WTC11 (cell line): ENCODE results near the gene ZFAND3.

ENCODE experiments used
- ATF2 ChIP-seq: sonication (generic); formaldehyde crosslinking; IDR thresholded peaks from 2 replicates; pipeline ENCODE4 v1.8.1; 2022; ENCODE audit warnings: low read depth, missing genetic modification reagents, borderline replicate concordance
- ELF4 ChIP-seq: sonication (generic); formaldehyde crosslinking; IDR thresholded peaks from 2 replicates; pipeline ENCODE4 v1.8.1; 2022; ENCODE audit warnings: low read depth, mild to moderate bottlenecking, moderate library complexity, missing genetic modification reagents
- NFYB ChIP-seq: sonication (generic); formaldehyde crosslinking; conservative IDR thresholded peaks from 2 replicates; pipeline ENCODE4 v1.8.0; 2022; ENCODE audit warnings: low read depth, missing genetic modification reagents
- TCF7 ChIP-seq: sonication (generic); formaldehyde crosslinking; IDR thresholded peaks from 2 replicates; pipeline ENCODE4 v1.8.0; 2022; ENCODE audit warnings: mild to moderate bottlenecking, low read depth, missing genetic modification reagents, moderate library complexity
- TEAD1 ChIP-seq: sonication (generic); formaldehyde crosslinking; IDR thresholded peaks from 2 replicates; pipeline ENCODE4 v1.8.0; 2022; ENCODE audit warnings: mild to moderate bottlenecking, missing genetic modification reagents
- TP53 ChIP-seq: sonication (generic); formaldehyde crosslinking; IDR thresholded peaks from 2 replicates; pipeline ENCODE4 v1.8.1; 2023; ENCODE audit warnings: mild to moderate bottlenecking, missing genetic modification reagents
- ZNF138 ChIP-seq: sonication (generic); formaldehyde crosslinking; conservative IDR thresholded peaks from 2 replicates; pipeline ENCODE4 v1.8.1; 2022; ENCODE audit warnings: mild to moderate bottlenecking, moderate library complexity, missing genetic modification reagents
- TF ChIP-seq, protein P1 (sequence below): fragments of 200-600 bp; IDR thresholded peaks from 2 replicates; pipeline ENCODE4 v1.8.0; 2022; ENCODE audit warnings: antibody characterized with exemption
- TF ChIP-seq, protein P2 (sequence below): sonication (generic); formaldehyde crosslinking; IDR thresholded peaks from 2 replicates; pipeline ENCODE4 v1.8.1; 2023; ENCODE audit warnings: mild to moderate bottlenecking, missing genetic modification reagents, borderline replicate concordance

DNA sequence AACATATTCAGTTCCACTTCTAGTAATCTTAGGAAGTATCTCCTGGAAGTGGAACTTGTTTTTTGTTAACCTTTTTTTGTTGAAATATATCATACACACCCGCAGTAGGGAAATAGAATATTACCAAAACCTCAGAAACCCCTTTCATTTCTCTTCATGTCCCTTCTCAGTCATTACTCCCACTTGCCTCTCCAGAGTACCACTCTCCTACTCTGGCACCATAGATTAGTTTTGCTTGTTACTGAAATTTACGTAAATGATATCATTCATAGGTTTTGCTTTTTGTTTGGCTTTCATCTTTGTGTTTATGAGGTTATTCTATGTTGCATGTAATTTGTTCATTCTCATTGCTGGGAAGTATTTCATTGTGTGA lies 52.8 kb downstream of the ZFAND3 start:
- TF ChIP-seq, protein P1, sequence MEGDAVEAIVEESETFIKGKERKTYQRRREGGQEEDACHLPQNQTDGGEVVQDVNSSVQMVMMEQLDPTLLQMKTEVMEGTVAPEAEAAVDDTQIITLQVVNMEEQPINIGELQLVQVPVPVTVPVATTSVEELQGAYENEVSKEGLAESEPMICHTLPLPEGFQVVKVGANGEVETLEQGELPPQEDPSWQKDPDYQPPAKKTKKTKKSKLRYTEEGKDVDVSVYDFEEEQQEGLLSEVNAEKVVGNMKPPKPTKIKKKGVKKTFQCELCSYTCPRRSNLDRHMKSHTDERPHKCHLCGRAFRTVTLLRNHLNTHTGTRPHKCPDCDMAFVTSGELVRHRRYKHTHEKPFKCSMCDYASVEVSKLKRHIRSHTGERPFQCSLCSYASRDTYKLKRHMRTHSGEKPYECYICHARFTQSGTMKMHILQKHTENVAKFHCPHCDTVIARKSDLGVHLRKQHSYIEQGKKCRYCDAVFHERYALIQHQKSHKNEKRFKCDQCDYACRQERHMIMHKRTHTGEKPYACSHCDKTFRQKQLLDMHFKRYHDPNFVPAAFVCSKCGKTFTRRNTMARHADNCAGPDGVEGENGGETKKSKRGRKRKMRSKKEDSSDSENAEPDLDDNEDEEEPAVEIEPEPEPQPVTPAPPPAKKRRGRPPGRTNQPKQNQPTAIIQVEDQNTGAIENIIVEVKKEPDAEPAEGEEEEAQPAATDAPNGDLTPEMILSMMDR: no peak
- TF ChIP-seq TEAD1 (CRISPR knock-in tag) (no peak), ZNF138 (CRISPR knock-in tag) (no peak), ELF4 (CRISPR knock-in tag) (no peak), TP53 (no peak), ATF2 (CRISPR knock-in tag) (no peak), TCF7 (CRISPR knock-in tag) (no peak), NFYB (no peak)
- TF ChIP-seq, protein P2, sequence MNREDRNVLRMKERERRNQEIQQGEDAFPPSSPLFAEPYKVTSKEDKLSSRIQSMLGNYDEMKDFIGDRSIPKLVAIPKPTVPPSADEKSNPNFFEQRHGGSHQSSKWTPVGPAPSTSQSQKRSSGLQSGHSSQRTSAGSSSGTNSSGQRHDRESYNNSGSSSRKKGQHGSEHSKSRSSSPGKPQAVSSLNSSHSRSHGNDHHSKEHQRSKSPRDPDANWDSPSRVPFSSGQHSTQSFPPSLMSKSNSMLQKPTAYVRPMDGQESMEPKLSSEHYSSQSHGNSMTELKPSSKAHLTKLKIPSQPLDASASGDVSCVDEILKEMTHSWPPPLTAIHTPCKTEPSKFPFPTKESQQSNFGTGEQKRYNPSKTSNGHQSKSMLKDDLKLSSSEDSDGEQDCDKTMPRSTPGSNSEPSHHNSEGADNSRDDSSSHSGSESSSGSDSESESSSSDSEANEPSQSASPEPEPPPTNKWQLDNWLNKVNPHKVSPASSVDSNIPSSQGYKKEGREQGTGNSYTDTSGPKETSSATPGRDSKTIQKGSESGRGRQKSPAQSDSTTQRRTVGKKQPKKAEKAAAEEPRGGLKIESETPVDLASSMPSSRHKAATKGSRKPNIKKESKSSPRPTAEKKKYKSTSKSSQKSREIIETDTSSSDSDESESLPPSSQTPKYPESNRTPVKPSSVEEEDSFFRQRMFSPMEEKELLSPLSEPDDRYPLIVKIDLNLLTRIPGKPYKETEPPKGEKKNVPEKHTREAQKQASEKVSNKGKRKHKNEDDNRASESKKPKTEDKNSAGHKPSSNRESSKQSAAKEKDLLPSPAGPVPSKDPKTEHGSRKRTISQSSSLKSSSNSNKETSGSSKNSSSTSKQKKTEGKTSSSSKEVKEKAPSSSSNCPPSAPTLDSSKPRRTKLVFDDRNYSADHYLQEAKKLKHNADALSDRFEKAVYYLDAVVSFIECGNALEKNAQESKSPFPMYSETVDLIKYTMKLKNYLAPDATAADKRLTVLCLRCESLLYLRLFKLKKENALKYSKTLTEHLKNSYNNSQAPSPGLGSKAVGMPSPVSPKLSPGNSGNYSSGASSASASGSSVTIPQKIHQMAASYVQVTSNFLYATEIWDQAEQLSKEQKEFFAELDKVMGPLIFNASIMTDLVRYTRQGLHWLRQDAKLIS (CRISPR knock-in tag): no peak
